Cardiac muscle cell (in vitro differentiated cells and primary cell): Measurements from ENCODE around the gene NAGK. TPM values are rescaled to one million over a fixed set of nuclear protein-coding genes. Genes with fewer than 3 reads are reported as not detected.

Experiments
- DNase-seq, 2 donors: peaks; one replicate each; pipeline versions ENCODE4 v3.0.0 to v3.0.0-alpha.2; 2010 to 2017; ENCODE audit warnings: low read depth in 1 of 2, low spot score in 1 of 2
- H3K27ac ChIP-seq: fragments of 200-600 bp; sonication (generic); 2 replicates; pipeline ENCODE4 v1.5.1; 2016
- H3K27me3 ChIP-seq: fragments of 200-600 bp; sonication (generic); 2 replicates; pipeline ENCODE4 v1.6.0; 2016; ENCODE audit warnings: control low read depth
- H3K36me3 ChIP-seq: fragments of 200-600 bp; sonication (generic); 2 replicates; pipeline ENCODE4 v1.5.1; 2016; ENCODE audit warnings: control low read depth
- H3K4me1 ChIP-seq: fragments of 200-600 bp; sonication (generic); 2 replicates; pipeline ENCODE4 v1.8.1; 2017; ENCODE audit warnings: low read depth, mild to moderate bottlenecking, mixed run types
- H3K4me3 ChIP-seq: fragments of 200-600 bp; sonication (generic); 2 replicates; pipeline ENCODE4 v1.5.1; 2016; ENCODE audit warnings: mild to moderate bottlenecking
- H3K9me3 ChIP-seq: fragments of 200-600 bp; sonication (generic); 2 replicates; pipeline ENCODE4 v1.5.1; 2017; ENCODE audit warnings: low read depth, mild to moderate bottlenecking, control low read depth
- polyA plus RNA-seq: library from polyadenylated mRNA; unstranded; fragments of >200 nt; fragmentation: Nextera tagmentation; extraction: Ambion mirVana; gene quantifications from 2 replicates; pipeline ENCODE4 v1.2.1, GENCODE V29; 2016
- total RNA-seq: library from RNA; depleted of rRNA; stranded (reverse); fragments of >200 nt; gene quantifications from 2 replicates; pipeline ENCODE4 v1.2.3, GENCODE V29; 2016
- TF ChIP-seq, protein P1 (sequence below): IDR thresholded peaks from 2 replicates; pipeline ENCODE4 v1.5.1; 2012; ENCODE audit warnings: low read depth, mild to moderate bottlenecking, low read length

The NAGK gene
- total and polyA plus RNA-seq, 2 experiments from 2014 or later: 49.3 to 129 TPM

DNA sequence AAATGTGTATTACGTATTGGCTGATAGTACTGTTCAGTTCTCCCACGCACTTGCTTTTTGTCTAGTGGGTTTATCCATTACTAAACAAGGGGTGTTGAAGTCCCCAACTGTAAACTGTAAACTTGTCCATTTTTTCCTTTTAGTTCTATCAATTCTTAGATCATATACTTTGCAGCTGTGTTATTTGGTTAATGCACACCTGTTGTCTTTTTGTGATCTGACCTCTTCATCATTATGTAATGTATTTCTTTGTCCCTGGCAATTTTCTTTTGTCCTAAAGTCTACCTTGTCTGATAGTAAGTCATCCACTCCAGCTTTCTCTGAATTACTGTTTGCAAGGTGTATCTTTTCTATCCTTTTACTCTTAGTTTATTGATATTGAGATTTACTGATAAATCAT, 39.6 kb downstream of the NAGK start:
- H3K27ac ChIP-seq: no peak overlapping the region
- peaks cover 16% of the 10 kb centered on the region for H3K36me3 ChIP-seq
- TF ChIP-seq, protein P1, sequence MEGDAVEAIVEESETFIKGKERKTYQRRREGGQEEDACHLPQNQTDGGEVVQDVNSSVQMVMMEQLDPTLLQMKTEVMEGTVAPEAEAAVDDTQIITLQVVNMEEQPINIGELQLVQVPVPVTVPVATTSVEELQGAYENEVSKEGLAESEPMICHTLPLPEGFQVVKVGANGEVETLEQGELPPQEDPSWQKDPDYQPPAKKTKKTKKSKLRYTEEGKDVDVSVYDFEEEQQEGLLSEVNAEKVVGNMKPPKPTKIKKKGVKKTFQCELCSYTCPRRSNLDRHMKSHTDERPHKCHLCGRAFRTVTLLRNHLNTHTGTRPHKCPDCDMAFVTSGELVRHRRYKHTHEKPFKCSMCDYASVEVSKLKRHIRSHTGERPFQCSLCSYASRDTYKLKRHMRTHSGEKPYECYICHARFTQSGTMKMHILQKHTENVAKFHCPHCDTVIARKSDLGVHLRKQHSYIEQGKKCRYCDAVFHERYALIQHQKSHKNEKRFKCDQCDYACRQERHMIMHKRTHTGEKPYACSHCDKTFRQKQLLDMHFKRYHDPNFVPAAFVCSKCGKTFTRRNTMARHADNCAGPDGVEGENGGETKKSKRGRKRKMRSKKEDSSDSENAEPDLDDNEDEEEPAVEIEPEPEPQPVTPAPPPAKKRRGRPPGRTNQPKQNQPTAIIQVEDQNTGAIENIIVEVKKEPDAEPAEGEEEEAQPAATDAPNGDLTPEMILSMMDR: no peak
- no peaks in the 10 kb centered on the region for H3K9me3 ChIP-seq
- H3K4me1 ChIP-seq: no peaks in the 10 kb centered on the region
- no peak overlapping the region for H3K4me3 ChIP-seq
- no peak for DNase-seq
- no peaks in the 10 kb centered on the region for H3K27me3 ChIP-seq

DNA sequence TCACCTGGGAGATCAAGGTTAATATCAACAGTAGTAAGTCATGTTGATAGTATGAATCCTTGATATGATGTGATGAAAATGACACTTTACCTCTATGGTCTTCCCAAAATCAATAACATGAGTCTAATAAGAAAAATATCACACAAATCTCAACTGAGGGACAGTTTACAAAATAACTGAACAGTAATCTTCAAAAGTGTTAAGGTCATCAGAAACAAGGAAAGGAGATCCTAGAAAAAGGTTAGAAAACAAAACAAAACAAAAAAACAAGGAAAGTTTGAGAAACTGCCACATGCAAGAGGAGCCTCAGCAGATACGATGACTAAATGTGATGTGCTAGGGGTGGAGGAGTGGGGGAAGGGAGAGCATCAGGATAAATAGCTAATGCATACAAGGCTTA, 45.4 kb downstream of the NAGK start:
- Histone ChIP-seq H3K4me3 (no peak overlapping the region), H3K27ac (no peak overlapping the region)
- no peak for DNase-seq

DNA sequence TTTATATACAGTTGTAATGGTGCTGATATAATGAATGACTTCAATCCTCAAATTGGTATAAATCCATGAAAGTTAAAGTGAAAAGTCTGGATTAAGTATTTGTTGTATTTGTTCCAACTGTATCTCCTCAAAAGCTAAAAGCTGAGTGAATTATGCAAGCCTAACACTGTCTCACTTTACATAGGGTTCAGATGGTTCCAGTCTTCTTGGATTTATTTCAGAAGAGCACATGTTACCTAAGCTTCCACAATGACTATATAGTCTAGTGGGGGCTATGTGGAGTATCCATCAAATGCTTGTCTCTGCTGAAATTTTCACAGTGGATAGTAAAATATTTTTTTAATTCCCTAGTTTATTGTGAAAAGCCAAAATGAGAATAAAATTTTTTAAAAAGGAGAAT, 48.6 kb downstream of the NAGK start:
- peaks cover 37% of the 10 kb centered on the region for H3K36me3 ChIP-seq
- TF ChIP-seq, protein P1: no peak
- no peaks in the 10 kb centered on the region for H3K4me1 ChIP-seq
- H3K4me3 ChIP-seq: no peak overlapping the region
- H3K9me3 ChIP-seq: no peaks in the 10 kb centered on the region
- H3K27me3 ChIP-seq: no peaks in the 10 kb centered on the region
- H3K27ac ChIP-seq: no peak overlapping the region
- DNase-seq: no peak

More for the DNA sequence above, 45.4 kb downstream of the NAGK start:
- Histone ChIP-seq H3K9me3 (no peaks in the 10 kb centered on the region), H3K36me3 (peaks cover 45% of the 10 kb centered on the region), H3K27me3 (no peaks in the 10 kb centered on the region), H3K4me1 (no peaks in the 10 kb centered on the region)
- TF ChIP-seq, protein P1: no peak

DNA sequence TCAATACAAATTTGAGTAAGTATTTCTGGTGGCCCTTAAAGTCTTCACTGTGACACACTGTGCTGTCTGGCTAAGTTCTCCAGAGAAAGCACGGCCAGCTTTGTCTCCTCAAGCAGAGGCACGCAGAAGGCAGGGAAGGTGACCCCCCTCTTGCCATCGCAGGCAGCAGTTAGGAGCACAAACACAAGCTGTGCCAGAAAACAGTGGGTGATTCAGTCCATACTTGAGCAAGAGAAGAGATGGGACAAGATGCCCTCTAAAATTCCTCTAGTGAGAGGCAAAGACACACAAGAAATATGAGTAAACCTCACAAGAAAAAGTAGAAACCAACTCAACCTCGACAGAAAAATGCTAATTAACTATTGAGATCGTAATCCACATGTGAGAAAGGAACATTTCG, 51.7 kb downstream of the NAGK start:
- Histone ChIP-seq H3K4me3 (no peak overlapping the region), H3K9me3 (no peaks in the 10 kb centered on the region), H3K27me3 (no peaks in the 10 kb centered on the region), H3K4me1 (no peaks in the 10 kb centered on the region), H3K27ac (no peak overlapping the region), H3K36me3 (peaks cover 24% of the 10 kb centered on the region)
- TF ChIP-seq, protein P1: no peak
- DNase-seq: no peak

DNA sequence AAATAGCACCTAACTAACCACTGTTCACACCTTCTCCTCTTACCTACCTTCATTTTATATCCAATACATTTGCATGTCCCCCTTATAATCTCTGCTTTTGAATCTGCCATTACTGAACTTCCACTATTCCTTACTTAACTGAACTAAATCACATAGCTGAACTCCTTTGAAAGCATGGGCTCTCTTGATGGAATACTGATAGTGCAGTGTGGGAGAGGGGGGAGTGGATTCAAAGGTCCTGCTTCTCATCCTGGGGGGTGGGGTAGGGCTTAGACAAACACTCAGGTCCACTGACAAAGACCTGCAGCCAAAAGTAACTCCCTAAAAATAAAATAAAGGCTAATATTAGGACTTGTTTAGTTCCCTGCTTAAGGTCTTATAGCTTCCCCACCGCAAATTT, 53.0 kb downstream of the NAGK start:
- TF ChIP-seq, protein P1: no peak
- H3K27me3 ChIP-seq: no peaks in the 10 kb centered on the region
- no peaks in the 10 kb centered on the region for H3K4me1 ChIP-seq
- DNase-seq: no peak
- no peak overlapping the region for H3K4me3 ChIP-seq
- no peaks in the 10 kb centered on the region for H3K9me3 ChIP-seq
- peaks cover 21% of the 10 kb centered on the region for H3K36me3 ChIP-seq
- H3K27ac ChIP-seq: no peak overlapping the region
